ENCODE results near the gene CTDP1.
"Not testable (repeated sequence)": the region's sequence is repeated elsewhere in the genome, so short reads cannot be mapped to it uniquely, and the experiment has no call there.

DNA sequence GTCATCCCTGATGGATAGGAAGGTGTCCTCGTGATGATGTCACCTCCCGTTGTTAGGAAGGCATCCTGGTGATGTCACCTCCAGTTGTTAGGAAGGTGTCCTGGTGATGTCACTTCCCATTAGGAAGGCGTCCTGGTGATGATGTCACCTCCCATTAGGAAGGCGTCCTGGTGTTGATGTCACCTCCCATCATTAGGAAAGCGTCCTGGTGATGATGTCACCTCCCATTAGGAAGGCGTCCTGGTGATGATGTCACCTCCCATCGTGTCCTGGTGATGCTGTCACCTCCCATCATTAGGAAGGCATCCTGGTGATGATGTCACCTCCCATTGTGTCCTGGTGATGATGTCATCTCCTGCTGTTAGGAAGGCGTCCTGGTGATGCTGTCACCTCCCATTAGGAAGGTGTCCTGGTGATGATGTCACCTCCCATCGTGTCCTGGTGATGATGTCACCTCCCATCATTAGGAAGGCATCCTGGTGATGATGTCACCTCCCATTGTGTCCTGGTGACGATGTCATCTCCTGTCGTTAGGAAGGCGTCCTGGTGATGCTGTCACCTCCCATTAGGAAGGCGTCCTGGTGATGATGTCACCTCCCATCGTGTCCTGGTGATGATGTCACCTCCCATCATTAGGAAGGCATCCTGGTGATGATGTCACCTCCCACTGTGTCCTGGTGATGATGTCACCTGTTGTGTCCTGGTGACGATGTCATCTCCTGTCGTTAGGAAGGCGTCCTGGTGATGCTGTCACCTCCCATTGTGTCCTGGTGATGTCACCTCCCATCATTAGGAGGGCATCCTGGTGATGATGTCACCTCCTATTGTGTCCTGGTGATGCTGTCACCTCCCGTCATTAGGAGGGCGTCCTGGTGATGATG, 40.1 kb downstream of the CTDP1 start:
- TF ChIP-seq, protein P1, sequence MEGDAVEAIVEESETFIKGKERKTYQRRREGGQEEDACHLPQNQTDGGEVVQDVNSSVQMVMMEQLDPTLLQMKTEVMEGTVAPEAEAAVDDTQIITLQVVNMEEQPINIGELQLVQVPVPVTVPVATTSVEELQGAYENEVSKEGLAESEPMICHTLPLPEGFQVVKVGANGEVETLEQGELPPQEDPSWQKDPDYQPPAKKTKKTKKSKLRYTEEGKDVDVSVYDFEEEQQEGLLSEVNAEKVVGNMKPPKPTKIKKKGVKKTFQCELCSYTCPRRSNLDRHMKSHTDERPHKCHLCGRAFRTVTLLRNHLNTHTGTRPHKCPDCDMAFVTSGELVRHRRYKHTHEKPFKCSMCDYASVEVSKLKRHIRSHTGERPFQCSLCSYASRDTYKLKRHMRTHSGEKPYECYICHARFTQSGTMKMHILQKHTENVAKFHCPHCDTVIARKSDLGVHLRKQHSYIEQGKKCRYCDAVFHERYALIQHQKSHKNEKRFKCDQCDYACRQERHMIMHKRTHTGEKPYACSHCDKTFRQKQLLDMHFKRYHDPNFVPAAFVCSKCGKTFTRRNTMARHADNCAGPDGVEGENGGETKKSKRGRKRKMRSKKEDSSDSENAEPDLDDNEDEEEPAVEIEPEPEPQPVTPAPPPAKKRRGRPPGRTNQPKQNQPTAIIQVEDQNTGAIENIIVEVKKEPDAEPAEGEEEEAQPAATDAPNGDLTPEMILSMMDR (optimal IDR thresholded peaks at IDR 0.05 in 1 of 3, IDR thresholded peaks at IDR 0.05 in 1 of 3, conservative IDR thresholded peaks at IDR 0.05 in 1 of 3; ENCODE audit: extremely low read depth in 1 of 3, insufficient read depth in 2 of 3, low read length in 3 of 3) = not testable (repeated sequence)
- TF ChIP-seq EZH2 (IDR thresholded peaks at IDR 0.05; ENCODE audit: low read length) = not testable (repeated sequence)

All from keratinocyte (primary cell).